Heart right ventricle (tissue), 16 donors: Measurements from ENCODE around the gene RPS6KA2. TPM values are rescaled to one million over a fixed set of nuclear protein-coding genes. Genes with fewer than 3 reads are reported as not detected.
"Not testable (repeated sequence)": the region's sequence is repeated elsewhere in the genome, so short reads cannot be mapped to it uniquely, and the experiment has no call there.

Source experiments
- ATAC-seq, 8 donors: fragments of 200-7000 bp; cut with Tn5 transposase; one replicate each; pipeline ENCODE4 v1.9.1; 2020; ENCODE audit warnings: mild to moderate bottlenecking in 8 of 8, moderate library complexity in 8 of 8, moderate number of reproducible peaks in 1 of 8
- DNase-seq, 2 donors: peaks; one replicate each; pipeline ENCODE4 v3.0.0-alpha.2; 2020
- H3K27ac ChIP-seq, 10 donors: fragments of 200-600 bp; sonication (generic) in 2 of 10; one replicate each; pipeline versions ENCODE4 v1.5.0 to v1.8.0; 2020 to 2022; ENCODE audit warnings: mild to moderate bottlenecking in 3 of 10
- H3K27me3 ChIP-seq, 7 donors: fragments of 200-600 bp; one replicate each; pipeline ENCODE4 v1.8.0; 2021 to 2022; ENCODE audit warnings: mild to moderate bottlenecking in 2 of 7
- H3K36me3 ChIP-seq, 9 donors: fragments of 200-600 bp; sonication (generic) in 1 of 9; one replicate each; pipeline versions ENCODE4 v1.5.0 to v1.8.0; 2020 to 2022; ENCODE audit warnings: mild to moderate bottlenecking in 2 of 9
- H3K4me1 ChIP-seq, 9 donors: fragments of 200-600 bp; sonication (generic) in 1 of 9; one replicate each; pipeline versions ENCODE4 v1.5.0 to v1.8.0; 2020 to 2022; ENCODE audit warnings: mild to moderate bottlenecking in 4 of 9
- H3K4me3 ChIP-seq, 10 donors: fragments of 200-600 bp; sonication (generic) in 2 of 10; one replicate each; pipeline versions ENCODE4 v1.5.0 to v1.8.0; 2020 to 2022; ENCODE audit warnings: mild to moderate bottlenecking in 7 of 10, moderate library complexity in 2 of 10
- H3K9me3 ChIP-seq, 11 donors: fragments of 200-600 bp in 10 of 11; sonication (generic) in 2 of 11; one replicate each; pipeline versions ENCODE4 v1.5.0 to v1.8.0; 2013 to 2022; ENCODE audit warnings: mild to moderate bottlenecking in 2 of 11, control low read depth in 1 of 11, moderate library complexity in 1 of 11
- WGBS, 2 donors: extraction: QIAGEN DNeasy Blood & Tissue Kit; methylation state at CpG; one replicate each; pipeline ENCODE4 v1.1.7; 2013; ENCODE audit warnings: inconsistent platforms in 1 of 2; 5-methylcytosine and 5-hydroxymethylcytosine counted together
- intact Hi-C, 10 donors: fragments of 100-400 bp; cut with DNase I; formaldehyde crosslinking; loops; one replicate each; pipeline versions ENCODE4 v1.11.1 to v1.14.2; 2022
- polyA plus RNA-seq, 2 donors: library from polyadenylated mRNA; stranded (reverse); fragments of 200-250 nt; gene quantifications; one replicate each; pipeline ENCODE4 v1.2.3, GENCODE V29; 2013
- total RNA-seq, 10 donors: library from RNA; stranded (reverse); fragmentation: NEBNext Ultra II Directional in 3 of 10; extraction: Animal tissue kit (Norgen Biotek cat#: 25700) in 3 of 10; gene quantifications; one replicate each; pipeline versions ENCODE4 v1.2.1 to v1.2.4, GENCODE V29; 2021 to 2023
- TF ChIP-seq, protein P1 (sequence below), 9 donors: fragments of 200-600 bp; sonication (generic) in 2 of 9; IDR thresholded peaks; one replicate each; pipeline versions ENCODE4 v1.5.0 to v1.8.0; 2021 to 2022; ENCODE audit warnings: antibody characterized with exemption in 9 of 9, mild to moderate bottlenecking in 5 of 9, moderate library complexity in 1 of 9
- donor health status: Arrhythmogenic right ventricular cardiomyopathy.
- donor health status: ischemic (EF 13 %, LVEDD 7.1; RV severe dilation, severe dysfunction).
- donor health status: healthy with polysubstance abuse.
- donor health status: DM: no; HTN: yes; CAD: no.
- donor health status: DM: no; HTN: no; CAD: no.
- donor health status: ischemic (EF 25% LVEDD 6.9; RV normal size, moderate dysfunction).
- donor health status: ischemic (EF 25% LVEDD 5.7; RV mildly dilated, moderate dysfunction).
- donor health status: healthy.
- donor health status: DM: yes; HTN: yes; CAD: no.
- donor health status: Ischemic cardiomyopathy.
- donor health status: ischemic (EF 35%, LVEDD 5.7; RV mildly dilated, moderate dysfunction).
- donor health status: nonischemic (EF 11% LVEDD 7.7; RV severe dilation, severe dysfunction).
- donor health status: DM: yes; HTN: yes; CAD: no.
- donor health status: PGD.
- donor health status: ischemic (EF 29% LVEDD 5.4; RV normal size, mild dysfunction).
- donor health status: nonischemic (EF 23%, LVEDD 6.1; RV moderate dilation, normal function).

The RPS6KA2 gene
- total and polyA plus RNA-seq, 12 donors, result 20.3 to 91.4 (median 73.7) TPM

DNA sequence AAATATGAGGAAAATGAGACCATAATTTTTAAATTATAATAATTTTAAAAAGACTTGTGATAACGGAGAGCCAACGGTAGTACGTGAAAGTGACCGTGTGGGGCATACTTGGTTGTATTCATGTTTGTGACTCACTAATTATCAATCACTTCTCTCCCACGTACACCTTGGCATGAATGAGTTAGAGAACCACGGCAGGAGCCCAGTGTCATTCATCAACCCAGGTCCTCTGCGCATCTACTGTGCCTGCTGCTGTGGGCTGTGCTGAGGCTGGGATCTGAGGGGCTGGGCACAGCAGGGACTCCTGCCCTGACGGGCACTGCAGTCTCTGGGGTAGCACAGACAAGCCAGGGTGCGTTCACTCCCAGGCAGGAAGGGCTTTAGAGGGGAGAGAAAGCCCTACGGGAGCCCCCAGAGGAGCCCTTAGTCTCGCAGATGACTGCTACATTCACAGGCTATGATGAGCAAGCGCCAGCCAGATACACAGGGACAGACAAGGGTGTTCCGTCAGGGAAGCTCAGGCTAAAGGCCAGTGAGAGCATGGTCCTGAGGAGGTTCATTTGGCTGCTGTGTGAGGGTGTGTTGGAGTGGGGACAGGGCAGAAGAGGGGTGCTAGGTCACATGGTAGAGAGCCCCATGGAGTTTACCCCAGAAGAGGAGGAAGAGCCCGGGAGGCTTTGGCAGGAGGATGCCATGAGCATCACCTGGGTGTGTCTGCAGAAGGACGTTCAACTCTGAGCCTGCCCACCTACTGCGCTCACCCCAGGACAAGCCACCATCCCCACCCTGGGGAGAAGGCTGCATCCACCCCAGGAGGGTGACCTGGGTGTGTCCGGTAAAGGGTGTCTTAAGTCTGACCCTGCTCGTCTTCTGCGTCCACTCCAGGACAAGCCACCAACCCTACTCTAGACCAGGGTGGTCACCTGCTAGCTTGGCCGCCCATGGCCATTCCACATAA is 8.2 kb upstream of the RPS6KA2 start:
- TF ChIP-seq, protein P1, sequence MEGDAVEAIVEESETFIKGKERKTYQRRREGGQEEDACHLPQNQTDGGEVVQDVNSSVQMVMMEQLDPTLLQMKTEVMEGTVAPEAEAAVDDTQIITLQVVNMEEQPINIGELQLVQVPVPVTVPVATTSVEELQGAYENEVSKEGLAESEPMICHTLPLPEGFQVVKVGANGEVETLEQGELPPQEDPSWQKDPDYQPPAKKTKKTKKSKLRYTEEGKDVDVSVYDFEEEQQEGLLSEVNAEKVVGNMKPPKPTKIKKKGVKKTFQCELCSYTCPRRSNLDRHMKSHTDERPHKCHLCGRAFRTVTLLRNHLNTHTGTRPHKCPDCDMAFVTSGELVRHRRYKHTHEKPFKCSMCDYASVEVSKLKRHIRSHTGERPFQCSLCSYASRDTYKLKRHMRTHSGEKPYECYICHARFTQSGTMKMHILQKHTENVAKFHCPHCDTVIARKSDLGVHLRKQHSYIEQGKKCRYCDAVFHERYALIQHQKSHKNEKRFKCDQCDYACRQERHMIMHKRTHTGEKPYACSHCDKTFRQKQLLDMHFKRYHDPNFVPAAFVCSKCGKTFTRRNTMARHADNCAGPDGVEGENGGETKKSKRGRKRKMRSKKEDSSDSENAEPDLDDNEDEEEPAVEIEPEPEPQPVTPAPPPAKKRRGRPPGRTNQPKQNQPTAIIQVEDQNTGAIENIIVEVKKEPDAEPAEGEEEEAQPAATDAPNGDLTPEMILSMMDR (IDR thresholded peaks at IDR 0.05), result no peak
- peaks cover 0 to 11% (median 0%) of the 10 kb centered on the region in 7 donors for H3K27me3 ChIP-seq
- H3K9me3 ChIP-seq, result no peaks in the 10 kb centered on the region
- H3K27ac ChIP-seq, result peak overlapping the region in 6 of 10 donors; percentile 3 to 87 (median 75)
- no peaks in the 10 kb centered on the region for H3K36me3 ChIP-seq
- H3K4me3 ChIP-seq, result no peak overlapping the region
- H3K4me1 ChIP-seq, result peaks cover 12 to 73% (median 42%) of the 10 kb centered on the region in 9 donors
- no peak for DNase-seq
- peak in 1 of 8 donors; percentile 13 for ATAC-seq
- intact Hi-C loops, result no loop called here
- 95 to 96% methylated on average over 20 of the region's 20 CpGs for WGBS, 2 donors

DNA sequence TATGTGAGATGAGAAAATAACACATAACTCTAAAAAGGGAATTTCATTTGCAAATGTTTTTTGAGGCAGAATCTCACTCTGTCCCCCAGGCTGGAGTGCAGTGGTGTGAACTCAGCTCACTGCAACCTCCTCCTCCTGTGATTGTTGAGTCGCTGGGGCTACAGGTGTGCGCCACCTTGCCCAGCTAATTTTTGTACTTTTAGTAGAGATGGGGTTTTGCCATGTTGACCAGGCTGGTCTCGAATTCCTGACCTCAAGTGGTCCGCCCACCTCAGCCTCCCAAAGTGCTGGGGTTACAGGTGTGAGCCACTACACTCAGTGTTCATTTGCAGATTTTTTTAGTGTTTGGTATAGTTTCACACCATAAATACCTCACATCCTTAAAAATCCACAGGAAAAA is 7.5 kb upstream of the RPS6KA2 start:
- peaks cover 12 to 71% (median 39%) of the 10 kb centered on the region in 9 donors for H3K4me1 ChIP-seq
- H3K4me3 ChIP-seq, ATAC-seq, intact Hi-C loops, DNase-seq, H3K36me3 ChIP-seq, H3K9me3 ChIP-seq, H3K27me3 ChIP-seq: not testable (repeated sequence)
- 99% methylated on average over 4 of the region's 4 CpGs for WGBS, 2 donors
- peak overlapping the region in 2 of 10 donors; percentile 3 to 53 for H3K27ac ChIP-seq

DNA sequence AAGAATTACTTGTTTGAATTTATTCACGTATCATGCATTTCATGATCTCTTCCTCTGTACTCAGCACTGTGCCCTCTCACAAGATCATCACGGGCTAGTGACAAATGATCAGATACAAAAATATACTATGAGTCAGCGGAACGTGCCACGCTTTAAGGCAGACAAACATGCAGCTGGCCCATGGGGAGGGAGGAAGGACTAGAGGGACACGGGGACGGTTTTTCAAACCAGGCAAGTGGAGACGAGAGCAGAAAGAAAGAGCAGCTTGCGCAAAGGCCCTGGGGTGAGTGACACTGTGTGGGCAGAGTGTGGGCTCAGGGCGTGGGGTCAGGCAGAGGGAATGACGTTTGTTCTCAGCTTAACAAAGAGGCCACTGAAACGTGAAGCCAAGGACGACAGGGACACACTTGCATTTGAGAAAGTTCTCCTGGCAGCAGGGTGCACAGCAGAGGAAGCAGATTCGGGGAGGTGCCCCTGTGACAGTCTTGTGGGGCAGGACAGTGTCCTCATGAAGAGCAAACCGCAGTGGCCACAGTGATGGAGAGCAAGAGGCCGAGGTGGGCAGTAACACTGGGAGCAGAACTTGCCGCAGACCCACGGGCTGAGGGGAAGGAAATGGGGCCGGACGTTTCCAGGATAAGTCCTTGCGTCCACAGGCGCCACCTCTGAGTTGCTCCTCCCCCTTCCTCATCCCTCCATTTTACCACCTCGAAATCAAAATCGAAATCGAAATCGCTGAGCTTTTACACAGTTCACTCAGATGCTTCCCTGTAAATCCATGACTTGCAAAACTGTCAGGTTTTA is 6.9 kb upstream of the RPS6KA2 start:
- DNase-seq (peak in 1 of 2 donors; percentile 50), ATAC-seq (peak; percentile 31 to 85 (median 73))
- H3K4me1 ChIP-seq, result peaks cover 12 to 70% (median 38%) of the 10 kb centered on the region in 9 donors
- intact Hi-C loops, result no loop called here
- no peak overlapping the region for H3K4me3 ChIP-seq
- TF ChIP-seq, protein P1 (IDR thresholded peaks at IDR 0.05), result no peak
- peaks cover 0 to 3% (median 0%) of the 10 kb centered on the region in 7 donors for H3K27me3 ChIP-seq
- H3K36me3 ChIP-seq, result no peaks in the 10 kb centered on the region
- WGBS, 2 donors, result 58 to 68% methylated on average over 26 of the region's 26 CpGs
- H3K27ac ChIP-seq, result peak overlapping the region in 8 of 10 donors; percentile 31 to 64 (median 46)
- H3K9me3 ChIP-seq, result no peaks in the 10 kb centered on the region

DNA sequence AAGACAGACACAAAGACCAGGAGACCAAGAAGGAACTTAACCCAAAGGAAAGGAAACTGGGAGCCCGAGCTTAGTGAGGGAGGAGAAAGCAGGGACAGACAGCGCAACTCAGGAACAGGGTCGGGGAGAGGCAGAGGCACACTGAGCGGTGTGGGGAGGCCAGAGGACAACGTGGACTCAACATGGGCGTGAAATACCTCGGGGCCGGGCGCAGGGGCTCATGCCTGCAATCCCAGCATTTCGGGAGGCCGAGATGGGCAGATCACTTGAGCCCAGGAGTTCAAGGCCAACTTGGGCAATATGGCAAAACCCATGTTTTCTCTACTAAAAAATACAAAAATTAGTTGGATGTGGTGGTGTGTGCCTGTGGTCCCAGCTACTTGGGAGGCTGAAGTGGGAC is 5.7 kb upstream of the RPS6KA2 start:
- Histone ChIP-seq H3K9me3 (no peaks in the 10 kb centered on the region), H3K36me3 (no peaks in the 10 kb centered on the region), H3K27me3 (peaks cover 0 to 5% (median 0%) of the 10 kb centered on the region in 7 donors), H3K4me3 (no peak overlapping the region), H3K27ac (peak overlapping the region in 2 of 10 donors; percentile 24 to 38), H3K4me1 (peaks cover 17 to 68% (median 45%) of the 10 kb centered on the region in 9 donors)
- TF ChIP-seq, protein P1 (IDR thresholded peaks at IDR 0.05), result no peak
- ATAC-seq (no peak), DNase-seq (no peak)
- intact Hi-C loops, result no loop called here
- WGBS, 2 donors, result 96% methylated on average over 11 of the region's 11 CpGs
